Spleen (tissue), 11 donors: Measurements from ENCODE around the gene CHD6. TPM values are rescaled to one million over a fixed set of nuclear protein-coding genes. Genes with fewer than 3 reads are reported as not detected.

Experiments used
- DNase-seq: peaks from one replicate; pipeline ENCODE4 v3.0.0-alpha.2; 2020
- H3K27ac ChIP-seq, 8 donors: fragments of 200-600 bp; sonication (generic) in 7 of 8; 1 replicate in 4 of 8; 2 replicates in 4 of 8; pipeline versions ENCODE4 v1.5.0 to v1.8.0; 2016 to 2021; ENCODE audit warnings: inconsistent platforms in 4 of 8, mild to moderate bottlenecking in 4 of 8, moderate library complexity in 1 of 8
- H3K27me3 ChIP-seq, 7 donors: fragments of 200-600 bp; sonication (generic) in 6 of 7; replicated peaks in 1 of 7; 1 replicate in 4 of 7; 2 replicates in 3 of 7; pipeline versions ENCODE4 v1.5.0 to v1.8.0; 2016 to 2021; ENCODE audit warnings: inconsistent platforms in 3 of 7, mild to moderate bottlenecking in 1 of 7
- H3K36me3 ChIP-seq, 6 donors: fragments of 200-600 bp; sonication (generic) in 5 of 6; 1 replicate in 4 of 6; 2 replicates in 2 of 6; pipeline versions ENCODE4 v1.5.0 to v1.8.0; 2016 to 2021; ENCODE audit warnings: inconsistent platforms in 2 of 6
- H3K4me1 ChIP-seq, 6 donors: fragments of 200-600 bp; sonication (generic) in 5 of 6; 1 replicate in 3 of 6; 2 replicates in 3 of 6; pipeline versions ENCODE4 v1.5.0 to v1.8.0; 2016 to 2021; ENCODE audit warnings: inconsistent platforms in 3 of 6
- H3K4me3 ChIP-seq, 8 donors: fragments of 200-600 bp; sonication (generic) in 7 of 8; 1 replicate in 4 of 8; 2 replicates in 4 of 8; pipeline versions ENCODE4 v1.5.0 to v1.8.0; 2016 to 2021; ENCODE audit warnings: inconsistent platforms in 4 of 8, mild to moderate bottlenecking in 4 of 8, moderate library complexity in 2 of 8
- H3K9me3 ChIP-seq, 8 donors: fragments of 200-600 bp; sonication (generic) in 7 of 8; 1 replicate in 4 of 8; 2 replicates in 4 of 8; pipeline versions ENCODE4 v1.5.0 to v1.8.0; 2016 to 2021; ENCODE audit warnings: inconsistent platforms in 4 of 8
- POLR2A ChIP-seq, 3 donors: fragments of 450-650 bp; IDR thresholded peaks; one replicate each; pipeline ENCODE4 v1.5.1; 2017; ENCODE audit warnings: antibody characterized with exemption in 3 of 3, mild to moderate bottlenecking in 1 of 3
- POLR2AphosphoS5 ChIP-seq, 3 donors: sonication (generic); formaldehyde crosslinking; IDR thresholded peaks; one replicate each; pipeline ENCODE4 v1.5.1; 2017; ENCODE audit warnings: antibody characterized with exemption in 3 of 3
- WGBS, 5 donors: extraction: QIAGEN DNeasy Blood & Tissue Kit in 3 of 5; methylation state at CpG; one replicate each; pipeline versions ENCODE4 v1.1.5 to v1.1.7; 2013 to 2018; 5-methylcytosine and 5-hydroxymethylcytosine counted together
- intact Hi-C: fragments of 100-400 bp; cut with DNase I; formaldehyde crosslinking; loops from one replicate; pipeline ENCODE4 v1.15.0; 2023; ENCODE audit warnings: low total_unique reads
- polyA plus RNA-seq, 3 donors: library from polyadenylated mRNA; stranded (reverse); fragments of 200-250 nt; gene quantifications; one replicate each; pipeline ENCODE4 v1.2.1, GENCODE V29; 2013
- total RNA-seq, 7 donors: library from RNA; depleted of rRNA in 3 of 7; stranded (reverse); fragments of >200 nt in 3 of 7; fragmentation: NEBNext Ultra II Directional in 4 of 7; extraction: Animal tissue kit (Norgen Biotek cat#: 25700) in 4 of 7; gene quantifications; one replicate each; pipeline versions ENCODE4 v1.1.0 to v1.2.1, GENCODE V29; 2016 to 2021
- TF ChIP-seq, protein P1 (sequence below), 11 experiments: fragments of 200-600 bp in 7 of 11; fragments of 450-650 bp in 4 of 11; sonication (generic) in 4 of 11; IDR thresholded peaks in 8 of 11; conservative IDR thresholded peaks in 3 of 11; 1 replicate in 7 of 11; 2 replicates in 4 of 11; pipeline versions ENCODE4 v1.4.0 to v1.8.0; 2016 to 2021; ENCODE audit warnings: antibody characterized with exemption in 11 of 11, inconsistent platforms in 4 of 11, mild to moderate bottlenecking in 1 of 11
- donor health status: healthy with polysubstance abuse.
- donor health status: DM: no; HTN: no; CAD: no; lungs with moderate emphysema.
- donor health status: DM: no; HTN: no; CAD: no.
- donor health status: Bipolar disorder and iron deficiency.
- donor health status: healthy.
- donor health status: DM: no; HTN: no; CAD: no.
- donor health status: DM: yes; HTN: yes; CAD: no.

CHD6 gene
- total and polyA plus RNA-seq, 10 donors = 4.2 to 68.3 (median 47.8) TPM

DNA sequence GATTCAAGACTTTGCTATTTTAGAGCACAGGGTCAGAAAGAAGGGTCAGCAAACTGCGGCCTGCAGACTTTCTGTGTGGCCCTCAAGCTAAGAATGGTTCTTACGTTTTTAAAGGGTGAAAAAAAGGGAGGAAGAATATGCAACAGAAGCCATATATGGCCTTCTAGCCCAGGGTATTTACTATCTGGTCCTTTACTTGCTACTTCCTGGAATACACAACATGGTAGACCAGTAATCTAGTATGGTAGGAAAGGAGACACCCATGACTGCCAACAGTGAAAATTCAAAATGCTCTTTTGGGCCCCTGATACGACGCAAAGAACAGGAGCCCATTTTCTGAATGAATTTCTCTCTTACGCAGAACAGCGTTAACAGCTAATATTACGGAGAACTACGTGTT, 191.2 kb downstream of the CHD6 start:
- no peaks in the 10 kb centered on the region for H3K27me3 ChIP-seq
- H3K4me1 ChIP-seq = no peaks in the 10 kb centered on the region
- H3K4me3 ChIP-seq = no peak overlapping the region
- intact Hi-C loops = no loop called here
- H3K27ac ChIP-seq = no peak overlapping the region
- DNase-seq = no peak
- WGBS, 5 donors = 94 to 95% (median 94%) methylated on average over 8 of the region's 8 CpGs
- H3K9me3 ChIP-seq = no peaks in the 10 kb centered on the region
- peaks cover 0 to 100% (median 58%) of the 10 kb centered on the region in 6 donors for H3K36me3 ChIP-seq
- no peak for TF ChIP-seq POLR2A (IDR thresholded peaks at IDR 0.05)
- no peak for TF ChIP-seq POLR2AphosphoS5 (IDR thresholded peaks at IDR 0.05)
- TF ChIP-seq, protein P1, sequence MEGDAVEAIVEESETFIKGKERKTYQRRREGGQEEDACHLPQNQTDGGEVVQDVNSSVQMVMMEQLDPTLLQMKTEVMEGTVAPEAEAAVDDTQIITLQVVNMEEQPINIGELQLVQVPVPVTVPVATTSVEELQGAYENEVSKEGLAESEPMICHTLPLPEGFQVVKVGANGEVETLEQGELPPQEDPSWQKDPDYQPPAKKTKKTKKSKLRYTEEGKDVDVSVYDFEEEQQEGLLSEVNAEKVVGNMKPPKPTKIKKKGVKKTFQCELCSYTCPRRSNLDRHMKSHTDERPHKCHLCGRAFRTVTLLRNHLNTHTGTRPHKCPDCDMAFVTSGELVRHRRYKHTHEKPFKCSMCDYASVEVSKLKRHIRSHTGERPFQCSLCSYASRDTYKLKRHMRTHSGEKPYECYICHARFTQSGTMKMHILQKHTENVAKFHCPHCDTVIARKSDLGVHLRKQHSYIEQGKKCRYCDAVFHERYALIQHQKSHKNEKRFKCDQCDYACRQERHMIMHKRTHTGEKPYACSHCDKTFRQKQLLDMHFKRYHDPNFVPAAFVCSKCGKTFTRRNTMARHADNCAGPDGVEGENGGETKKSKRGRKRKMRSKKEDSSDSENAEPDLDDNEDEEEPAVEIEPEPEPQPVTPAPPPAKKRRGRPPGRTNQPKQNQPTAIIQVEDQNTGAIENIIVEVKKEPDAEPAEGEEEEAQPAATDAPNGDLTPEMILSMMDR (IDR thresholded peaks at IDR 0.05 in 8 of 11, conservative IDR thresholded peaks at IDR 0.05 in 3 of 11) = no peak

DNA sequence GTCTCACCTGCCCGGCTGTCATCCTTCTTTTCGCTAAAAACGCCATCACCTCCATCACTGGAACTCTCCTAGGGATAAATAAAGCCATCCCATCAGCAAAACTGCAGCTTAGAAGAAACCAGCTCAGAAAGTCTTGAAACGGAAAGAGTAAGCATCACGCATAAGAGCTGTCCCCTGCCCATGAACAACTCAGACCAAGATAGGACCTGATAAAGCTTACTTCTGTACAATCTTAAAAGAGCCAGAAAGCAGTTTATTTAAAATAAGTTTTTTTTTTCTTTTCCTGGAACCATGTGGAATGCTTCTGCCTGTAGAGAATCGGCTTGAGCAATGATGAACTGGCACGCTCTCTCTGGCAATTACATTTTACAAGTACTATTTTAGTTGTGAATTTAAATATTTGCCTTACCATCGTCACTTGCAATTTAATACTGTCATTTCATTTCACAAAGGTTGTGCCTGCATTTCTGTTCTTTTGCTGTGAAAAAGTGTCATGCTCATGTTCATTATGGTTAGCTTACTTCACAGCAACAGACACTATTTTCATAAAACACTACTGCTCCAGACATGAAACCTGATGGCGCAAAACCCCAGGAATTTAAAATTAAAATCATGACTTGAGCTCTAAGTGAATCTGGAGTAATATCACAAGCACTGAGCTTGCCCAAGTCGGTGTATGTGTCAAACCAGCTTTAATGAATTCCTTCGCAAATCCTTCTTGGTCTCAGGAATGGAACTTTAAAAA, 191.9 kb downstream of the CHD6 start:
- Histone ChIP-seq H3K9me3 (no peaks in the 10 kb centered on the region), H3K4me1 (no peaks in the 10 kb centered on the region), H3K27me3 (no peaks in the 10 kb centered on the region), H3K4me3 (no peak overlapping the region), H3K27ac (no peak overlapping the region), H3K36me3 (peaks cover 0 to 100% (median 66%) of the 10 kb centered on the region in 6 donors)
- intact Hi-C loops = no loop called here
- DNase-seq = no peak
- no peak for TF ChIP-seq POLR2A (IDR thresholded peaks at IDR 0.05)
- TF ChIP-seq, protein P1 (IDR thresholded peaks at IDR 0.05 in 8 of 11, conservative IDR thresholded peaks at IDR 0.05 in 3 of 11) = no peak
- no peak for TF ChIP-seq POLR2AphosphoS5 (IDR thresholded peaks at IDR 0.05)
- WGBS, 5 donors = 91 to 99% (median 94%) methylated on average over 11 of the region's 11 CpGs

DNA sequence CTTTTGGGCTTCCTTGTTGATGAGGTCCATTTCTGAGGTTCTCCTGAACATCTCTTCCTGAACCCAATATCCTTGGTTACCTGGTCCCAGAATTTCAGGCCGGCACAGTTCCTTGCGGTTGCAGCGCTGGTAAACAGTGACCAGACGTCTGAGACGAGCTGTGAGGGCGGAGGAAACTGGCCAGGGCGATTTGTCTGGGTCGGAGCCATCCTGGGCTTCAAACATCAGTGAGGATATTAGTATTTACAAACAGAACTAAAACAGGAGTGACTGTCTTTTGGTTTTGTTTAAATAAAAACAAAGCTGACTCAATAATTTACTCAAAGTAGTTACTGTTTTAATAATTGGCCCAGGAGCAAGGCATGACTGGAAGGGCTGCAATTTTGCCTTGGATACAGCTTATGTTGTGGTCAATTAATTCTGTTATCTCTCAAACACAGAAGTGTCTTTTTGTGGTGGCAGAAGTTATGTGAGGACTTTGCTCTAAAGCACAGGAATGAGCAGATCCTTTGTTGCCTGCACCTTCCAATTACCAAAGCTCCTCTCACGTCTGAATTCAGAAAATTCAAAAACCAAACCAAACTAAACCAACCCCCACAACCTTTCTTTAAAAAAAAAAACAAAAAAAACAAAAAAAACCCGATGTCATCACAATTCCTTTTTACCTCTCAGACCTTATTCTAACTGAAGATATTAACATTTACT, 192.8 kb downstream of the CHD6 start:
- no peaks in the 10 kb centered on the region for H3K27me3 ChIP-seq
- intact Hi-C loops = no loop called here
- H3K4me1 ChIP-seq = no peaks in the 10 kb centered on the region
- WGBS, 5 donors = 91 to 92% (median 91%) methylated on average over 10 of the region's 10 CpGs
- peaks cover 0 to 100% (median 75%) of the 10 kb centered on the region in 6 donors for H3K36me3 ChIP-seq
- H3K27ac ChIP-seq = no peak overlapping the region
- no peaks in the 10 kb centered on the region for H3K9me3 ChIP-seq
- TF ChIP-seq, protein P1 (IDR thresholded peaks at IDR 0.05 in 8 of 11, conservative IDR thresholded peaks at IDR 0.05 in 3 of 11) = no peak
- TF ChIP-seq POLR2AphosphoS5 (IDR thresholded peaks at IDR 0.05) = no peak
- no peak for TF ChIP-seq POLR2A (IDR thresholded peaks at IDR 0.05)
- no peak overlapping the region for H3K4me3 ChIP-seq
- no peak for DNase-seq

DNA sequence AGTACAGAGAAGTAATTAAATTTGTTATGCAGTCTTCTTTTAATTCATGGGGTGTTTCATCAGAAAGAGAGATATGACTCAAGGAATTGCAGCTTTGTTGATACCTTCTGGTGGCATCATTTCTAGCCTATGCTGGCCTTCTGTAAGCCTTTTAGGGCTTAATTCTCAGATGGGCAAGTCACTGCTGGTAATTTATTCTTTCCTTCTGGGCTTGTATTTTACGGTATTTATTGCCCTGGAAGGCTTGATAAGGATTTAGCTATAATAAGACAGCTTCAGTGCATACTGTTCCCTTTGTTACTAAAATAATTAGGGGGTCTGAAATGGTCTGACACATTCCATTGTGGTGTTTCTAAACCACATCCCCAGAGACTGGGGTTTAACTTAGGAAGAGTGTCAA, 193.6 kb downstream of the CHD6 start:
- Histone ChIP-seq H3K4me1 (no peaks in the 10 kb centered on the region), H3K27ac (no peak overlapping the region), H3K9me3 (no peaks in the 10 kb centered on the region), H3K36me3 (peaks cover 2 to 100% (median 76%) of the 10 kb centered on the region in 6 donors), H3K27me3 (no peaks in the 10 kb centered on the region), H3K4me3 (no peak overlapping the region)
- no peak for DNase-seq
- WGBS, 5 donors = 86 to 94% (median 91%) methylated on average over 1 of the region's 1 CpG
- intact Hi-C loops = no loop called here
- no peak for TF ChIP-seq POLR2A (IDR thresholded peaks at IDR 0.05)
- no peak for TF ChIP-seq POLR2AphosphoS5 (IDR thresholded peaks at IDR 0.05)
- TF ChIP-seq, protein P1 (IDR thresholded peaks at IDR 0.05 in 8 of 11, conservative IDR thresholded peaks at IDR 0.05 in 3 of 11) = no peak
